Bronchial epithelial cell (primary cell): ENCODE measurements around the gene GLIS1. TPM values are rescaled to one million over a fixed set of nuclear protein-coding genes. Genes with fewer than 3 reads are reported as not detected.
A peak's percentile ranks its signal among the peaks of the same experiment; 100 is the strongest.

Experiments used
- DNase-seq: peaks from one replicate; pipeline ENCODE4 v3.0.0-alpha.2; 2010; ENCODE audit warnings: low read depth
- FAIRE-seq: peaks from 2 replicates; lab custom pipeline; 2011; peaks lifted over from hg19 to GRCh38; lab: Jason Lieb, UNC
- H3K27me3 ChIP-seq: 2 replicates; pipeline ENCODE4 v1.5.1; 2011; ENCODE audit warnings: low read length; ENCODE audit not compliant: control insufficient read depth, insufficient read depth
- H3K36me3 ChIP-seq: 2 replicates; pipeline ENCODE4 v1.5.1; 2011; ENCODE audit warnings: low read length; ENCODE audit not compliant: control insufficient read depth, insufficient read depth
- H3K4me3 ChIP-seq: 2 replicates; pipeline ENCODE4 v1.5.1; 2011; ENCODE audit warnings: mild to moderate bottlenecking, low read depth, low read length, control low read depth
- total RNA-seq: library from RNA; depleted of rRNA; stranded (reverse); fragments of >200 nt; gene quantifications from 2 replicates; pipeline ENCODE4 v1.2.1, GENCODE V29; 2014
- TF ChIP-seq, protein P1 (sequence below): IDR thresholded peaks from 2 replicates; pipeline ENCODE4 v1.5.1; 2011; ENCODE audit warnings: mild to moderate bottlenecking, moderate library complexity, low read length, control low read depth, inconsistent platforms; ENCODE audit not compliant: insufficient read depth, severe bottlenecking

GLIS1 gene
- total RNA-seq, 1 donor from 2014 or later, result under 0.01 TPM

DNA sequence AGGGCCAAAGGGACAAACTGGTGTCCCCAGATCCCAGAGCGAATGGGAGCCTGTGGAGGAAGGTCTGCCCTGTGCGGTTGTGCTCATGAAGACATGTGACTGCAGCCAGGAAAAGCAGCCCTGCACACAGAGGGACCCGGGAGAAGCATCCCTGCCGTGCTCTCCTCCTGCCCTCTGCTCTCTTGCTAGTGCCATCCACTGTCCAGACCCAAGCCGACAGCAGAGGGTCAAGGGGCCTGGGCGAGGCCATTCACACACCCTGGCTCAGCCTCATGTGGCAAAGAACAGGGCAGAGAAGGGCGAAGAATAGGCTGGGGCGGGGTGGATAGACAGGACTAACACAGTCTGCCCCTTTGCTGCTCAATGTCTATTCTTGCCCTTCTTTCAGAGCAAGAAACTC is 262.4 kb downstream of the GLIS1 start:
- no peak overlapping the region for H3K4me3 ChIP-seq
- H3K36me3 ChIP-seq, result no peaks in the 10 kb centered on the region
- peaks cover 2% of the 10 kb centered on the region for H3K27me3 ChIP-seq
- no peak for FAIRE-seq
- DNase-seq, result no peak
- TF ChIP-seq, protein P1, sequence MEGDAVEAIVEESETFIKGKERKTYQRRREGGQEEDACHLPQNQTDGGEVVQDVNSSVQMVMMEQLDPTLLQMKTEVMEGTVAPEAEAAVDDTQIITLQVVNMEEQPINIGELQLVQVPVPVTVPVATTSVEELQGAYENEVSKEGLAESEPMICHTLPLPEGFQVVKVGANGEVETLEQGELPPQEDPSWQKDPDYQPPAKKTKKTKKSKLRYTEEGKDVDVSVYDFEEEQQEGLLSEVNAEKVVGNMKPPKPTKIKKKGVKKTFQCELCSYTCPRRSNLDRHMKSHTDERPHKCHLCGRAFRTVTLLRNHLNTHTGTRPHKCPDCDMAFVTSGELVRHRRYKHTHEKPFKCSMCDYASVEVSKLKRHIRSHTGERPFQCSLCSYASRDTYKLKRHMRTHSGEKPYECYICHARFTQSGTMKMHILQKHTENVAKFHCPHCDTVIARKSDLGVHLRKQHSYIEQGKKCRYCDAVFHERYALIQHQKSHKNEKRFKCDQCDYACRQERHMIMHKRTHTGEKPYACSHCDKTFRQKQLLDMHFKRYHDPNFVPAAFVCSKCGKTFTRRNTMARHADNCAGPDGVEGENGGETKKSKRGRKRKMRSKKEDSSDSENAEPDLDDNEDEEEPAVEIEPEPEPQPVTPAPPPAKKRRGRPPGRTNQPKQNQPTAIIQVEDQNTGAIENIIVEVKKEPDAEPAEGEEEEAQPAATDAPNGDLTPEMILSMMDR, result no peak

DNA sequence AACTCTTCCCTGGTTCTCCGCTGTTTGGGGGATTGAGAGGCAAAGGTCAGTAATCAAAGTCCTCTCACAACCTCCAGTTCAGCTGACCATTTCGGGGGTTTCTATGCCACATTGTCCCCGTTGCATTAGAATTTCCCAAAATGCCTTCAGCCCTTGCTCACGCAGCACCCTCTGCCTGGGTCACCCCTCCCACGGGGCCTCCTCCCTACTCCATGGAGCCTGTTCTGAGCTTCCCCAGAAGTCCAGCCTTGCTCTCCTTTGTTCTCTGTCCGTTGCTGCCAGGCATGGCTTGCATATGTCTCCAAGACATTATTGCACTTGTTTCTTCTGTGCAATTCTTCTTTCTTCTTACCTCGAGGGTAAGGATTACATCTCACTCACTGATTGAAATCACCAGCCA is 263.3 kb downstream of the GLIS1 start:
- no peaks in the 10 kb centered on the region for H3K36me3 ChIP-seq
- TF ChIP-seq, protein P1, result no peak
- no peak overlapping the region for H3K4me3 ChIP-seq
- FAIRE-seq, result no peak
- H3K27me3 ChIP-seq, result peaks cover 2% of the 10 kb centered on the region
- no peak for DNase-seq

DNA sequence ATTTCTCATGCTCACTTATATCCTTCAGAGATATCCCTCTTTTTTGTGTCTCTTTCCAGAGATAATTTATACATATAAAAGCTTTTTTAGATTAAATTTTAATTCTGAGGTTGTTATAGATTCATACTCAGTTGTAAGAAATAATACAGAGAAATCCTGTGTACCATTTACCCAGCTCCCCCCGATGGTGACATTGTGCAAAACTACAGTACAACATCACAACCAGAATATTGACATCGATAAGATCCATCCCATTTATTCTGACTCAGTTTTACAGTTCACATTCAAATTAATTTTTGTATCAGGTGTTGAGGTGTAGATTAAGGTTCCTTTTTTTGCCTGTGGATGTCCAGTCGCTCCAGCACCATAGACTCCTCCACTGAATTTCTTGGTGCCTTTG is 265.5 kb downstream of the GLIS1 start:
- no peaks in the 10 kb centered on the region for H3K36me3 ChIP-seq
- no peak for FAIRE-seq
- no peak for DNase-seq

DNA sequence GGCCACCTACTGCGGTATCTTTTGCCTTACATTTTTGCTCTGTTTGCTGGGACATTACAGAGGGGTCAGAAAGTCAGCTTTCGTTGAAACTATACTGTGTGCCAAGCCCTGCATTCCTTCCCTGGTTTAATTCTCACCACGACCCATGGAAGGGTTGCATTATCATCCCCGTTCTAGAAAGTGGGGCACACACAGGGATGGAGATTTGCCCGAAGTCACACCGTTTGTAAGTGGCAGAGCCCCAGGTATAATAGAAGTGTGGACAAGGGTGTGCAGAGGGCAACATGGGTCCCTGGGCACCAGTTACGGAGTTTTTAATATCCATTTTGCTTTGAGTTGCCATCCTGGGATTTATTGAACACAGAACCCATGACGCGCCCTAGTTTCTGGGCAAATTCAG is 268.0 kb downstream of the GLIS1 start:
- TF ChIP-seq, protein P1, result no peak
- DNase-seq, result no peak
- FAIRE-seq, result no peak

More for the DNA sequence above, 265.5 kb downstream of the GLIS1 start:
- TF ChIP-seq, protein P1, result peak; percentile 13
- H3K4me3 ChIP-seq, result no peak overlapping the region
- H3K27me3 ChIP-seq, result no peaks in the 10 kb centered on the region

DNA sequence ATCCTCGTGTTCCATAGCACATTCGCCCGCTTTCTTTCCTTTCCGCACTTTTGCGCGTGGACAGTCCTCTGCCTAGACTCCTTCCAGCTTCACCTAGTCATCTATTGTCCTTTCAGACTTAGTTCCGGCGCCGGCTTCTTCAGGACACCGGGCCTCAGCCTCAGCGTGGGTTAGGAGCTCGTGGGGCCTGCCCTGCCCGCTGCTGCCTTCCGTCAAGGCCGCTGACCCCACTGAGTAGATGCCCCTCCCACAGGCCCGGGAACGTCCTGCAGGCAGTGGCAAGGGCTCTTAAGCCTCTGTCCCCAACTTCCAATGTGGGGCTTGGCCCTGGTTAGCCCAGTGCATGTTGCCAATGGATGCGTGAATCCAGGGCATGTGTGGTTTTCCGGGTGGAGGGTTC is 268.4 kb downstream of the GLIS1 start:
- no peak for FAIRE-seq

More for the DNA sequence above, 268.0 kb downstream of the GLIS1 start:
- Histone ChIP-seq H3K27me3 (no peaks in the 10 kb centered on the region), H3K36me3 (no peaks in the 10 kb centered on the region), H3K4me3 (no peak overlapping the region)

More for the DNA sequence above, 268.4 kb downstream of the GLIS1 start:
- H3K36me3 ChIP-seq, result no peaks in the 10 kb centered on the region
- no peaks in the 10 kb centered on the region for H3K27me3 ChIP-seq
- H3K4me3 ChIP-seq, result no peak overlapping the region
- DNase-seq, result no peak
- TF ChIP-seq, protein P1, result no peak
